ENCODE data around the gene PDP2.

The PDP2 gene

DNA sequence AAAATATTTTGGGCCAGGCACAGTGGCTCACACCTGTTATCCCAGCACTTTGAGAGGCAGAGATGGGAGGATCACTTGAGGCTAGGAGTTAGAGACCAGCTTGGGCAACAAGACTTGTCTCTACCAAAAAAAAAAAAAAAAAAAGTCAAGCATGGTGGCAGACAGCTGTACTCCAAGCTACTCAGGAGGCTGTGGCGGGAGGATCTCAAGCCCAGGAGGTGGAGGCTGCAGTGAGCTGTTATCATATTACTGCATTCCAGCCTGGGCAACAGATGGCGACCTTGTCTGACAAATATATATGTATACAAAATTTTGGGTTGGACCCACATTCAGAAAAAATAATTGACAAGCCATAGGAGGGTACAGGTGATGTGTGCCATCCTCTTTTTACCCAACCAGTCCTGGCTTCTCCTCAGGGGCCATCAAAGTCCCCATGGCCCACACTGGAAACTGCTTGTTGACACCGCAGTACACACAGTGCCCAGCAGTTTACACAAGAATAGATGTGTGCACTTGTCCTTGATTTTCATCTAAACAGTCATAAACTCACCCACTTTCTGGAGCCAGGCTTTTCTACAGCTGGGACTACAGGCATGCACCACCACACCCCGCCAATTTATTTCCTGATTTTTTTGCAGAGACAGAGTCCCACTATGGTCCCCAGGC lies 56.7 kb downstream of the PDP2 start:
- H3K9me3 ChIP-seq (ENCODE audit: insufficient read depth, low read depth, low read length) = no peaks in the 10 kb centered on the region
- H3K27me3 ChIP-seq (ENCODE audit: insufficient read depth, low read length) = peaks cover 17% of the 10 kb centered on the region
- H3K4me3 ChIP-seq (ENCODE audit: low read length) = no peak overlapping the region
- H3K27ac ChIP-seq (ENCODE audit: low read length) = no peak overlapping the region
- H3K36me3 ChIP-seq (ENCODE audit: insufficient read depth, low read depth, low read length) = peaks cover 17% of the 10 kb centered on the region
- H3K4me1 ChIP-seq (ENCODE audit: insufficient read depth, low read length) = peaks cover 4% of the 10 kb centered on the region; the same call in 1 of the 2 replicates
- no peak overlapping the region for H3K9ac ChIP-seq (ENCODE audit: low read depth, low read length)

DNA sequence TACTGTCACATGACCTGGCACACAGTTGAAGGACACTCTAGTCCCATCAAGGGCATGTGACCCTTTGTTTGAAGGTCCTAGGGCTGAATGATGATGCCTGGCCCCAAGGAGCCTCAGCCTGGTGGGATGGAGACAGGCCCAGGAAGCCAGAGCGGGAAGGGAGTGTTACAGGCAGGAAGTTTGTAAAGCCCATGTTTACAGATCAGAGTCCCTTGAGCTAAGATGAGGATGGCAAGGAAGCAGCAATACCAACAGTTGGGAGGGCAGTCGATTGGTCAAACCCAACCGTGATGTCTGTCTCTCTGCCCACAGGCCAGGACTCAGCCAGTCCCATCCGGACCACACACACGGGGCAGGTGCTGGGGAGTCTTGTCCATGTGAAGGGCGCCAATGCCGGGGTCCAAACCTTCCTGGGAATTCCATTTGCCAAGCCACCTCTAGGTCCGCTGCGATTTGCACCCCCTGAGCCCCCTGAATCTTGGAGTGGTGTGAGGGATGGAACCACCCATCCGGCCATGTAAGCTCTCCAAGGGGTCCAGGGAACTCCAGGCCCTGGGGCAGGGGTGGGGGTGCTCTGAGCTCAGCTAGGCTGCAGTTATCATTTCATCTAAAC lies 57.5 kb downstream of the PDP2 start:
- no peak overlapping the region for H3K27ac ChIP-seq (ENCODE audit: low read length)
- no peak overlapping the region for H3K9ac ChIP-seq (ENCODE audit: low read depth, low read length)
- H3K4me3 ChIP-seq (ENCODE audit: low read length) = no peak overlapping the region
- H3K4me1 ChIP-seq (ENCODE audit: insufficient read depth, low read length) = peaks cover 4% of the 10 kb centered on the region; the same call in 1 of the 2 replicates
- H3K27me3 ChIP-seq (ENCODE audit: insufficient read depth, low read length) = peaks cover 17% of the 10 kb centered on the region
- no peaks in the 10 kb centered on the region for H3K9me3 ChIP-seq (ENCODE audit: insufficient read depth, low read depth, low read length)
- peaks cover 25% of the 10 kb centered on the region for H3K36me3 ChIP-seq (ENCODE audit: insufficient read depth, low read depth, low read length)

DNA sequence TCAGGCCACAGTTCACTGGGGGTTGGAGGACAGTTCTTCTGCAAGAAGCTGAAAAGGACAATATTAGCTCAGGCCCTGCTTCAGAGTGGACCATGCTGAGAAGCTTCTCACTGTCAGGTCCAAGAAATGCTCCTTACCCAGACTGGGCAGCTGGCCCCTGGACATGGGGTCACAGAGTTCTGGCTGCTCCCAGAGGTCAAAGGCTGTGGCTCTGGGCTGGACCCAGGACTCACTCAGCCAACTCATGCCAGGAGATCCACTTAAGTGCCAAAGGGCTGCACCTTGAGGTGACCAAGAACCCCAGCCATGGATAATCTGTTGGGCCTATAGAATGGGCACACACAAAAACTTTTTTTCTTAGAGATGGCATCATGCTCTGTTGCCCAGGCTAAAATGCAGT lies 59.1 kb downstream of the PDP2 start:
- Histone ChIP-seq H3K9me3 (ENCODE audit: insufficient read depth, low read depth, low read length) (no peaks in the 10 kb centered on the region), H3K27me3 (ENCODE audit: insufficient read depth, low read length) (peaks cover 10% of the 10 kb centered on the region), H3K4me3 (ENCODE audit: low read length) (no peak overlapping the region), H3K9ac (ENCODE audit: low read depth, low read length) (no peak overlapping the region), H3K4me1 (ENCODE audit: insufficient read depth, low read length) (no peaks in the 10 kb centered on the region), H3K36me3 (ENCODE audit: insufficient read depth, low read depth, low read length) (peaks cover 31% of the 10 kb centered on the region), H3K27ac (ENCODE audit: low read length) (no peak overlapping the region)

GRCh38 chr16:66940236-66940635 lies 59.9 kb downstream of the PDP2 start:
- peaks cover 31% of the 10 kb centered on the region for H3K36me3 ChIP-seq (ENCODE audit: insufficient read depth, low read depth, low read length)
- H3K4me3 ChIP-seq (ENCODE audit: low read length) = no peak overlapping the region
- no peaks in the 10 kb centered on the region for H3K4me1 ChIP-seq (ENCODE audit: insufficient read depth, low read length)
- H3K9me3 ChIP-seq (ENCODE audit: insufficient read depth, low read depth, low read length) = no peaks in the 10 kb centered on the region
- H3K27ac ChIP-seq (ENCODE audit: low read length) = no peak overlapping the region
- H3K9ac ChIP-seq (ENCODE audit: low read depth, low read length) = no peak overlapping the region
- peaks cover 7% of the 10 kb centered on the region for H3K27me3 ChIP-seq (ENCODE audit: insufficient read depth, low read length)
